Gastroesophageal sphincter (tissue), 4 donors: ENCODE data around the gene C10orf105. TPM values are rescaled to one million over a fixed set of nuclear protein-coding genes. Genes with fewer than 3 reads are reported as not detected.

Experiments used
- ATAC-seq: fragments of 150-250 bp; one replicate; pipeline ENCODE4 v1.9.1; 2016; ENCODE audit warnings: mild to moderate bottlenecking, moderate library complexity
- H3K27ac ChIP-seq, 4 donors: fragments of 200-600 bp; sonication (generic) in 3 of 4; 1 replicate in 3 of 4; 2 replicates in 1 of 4; pipeline ENCODE4 v1.5.1; 2016 to 2019
- H3K27me3 ChIP-seq: fragments of 200-600 bp; sonication (generic); one replicate; pipeline ENCODE4 v1.5.1; 2019
- H3K36me3 ChIP-seq, 2 donors: fragments of 200-600 bp; sonication (generic); one replicate each; pipeline ENCODE4 v1.5.1; 2019; ENCODE audit warnings: control low read depth in 1 of 2
- H3K4me1 ChIP-seq, 3 donors: fragments of 200-600 bp; sonication (generic); 1 replicate in 2 of 3; 2 replicates in 1 of 3; pipeline ENCODE4 v1.5.1; 2016 to 2019; ENCODE audit warnings: control low read depth in 2 of 3
- H3K4me3 ChIP-seq, 2 donors: fragments of 200-600 bp; sonication (generic); one replicate each; pipeline ENCODE4 v1.5.1; 2019; ENCODE audit warnings: mild to moderate bottlenecking in 1 of 2, moderate library complexity in 1 of 2
- H3K9me3 ChIP-seq, 3 donors: fragments of 200-600 bp; sonication (generic); one replicate each; pipeline ENCODE4 v1.5.1; 2017 to 2019; ENCODE audit warnings: control low read depth in 2 of 3
- EP300 ChIP-seq: sonication (generic); formaldehyde crosslinking; IDR thresholded peaks from one replicate; pipeline ENCODE4 v1.6.1; 2017; ENCODE audit warnings: antibody characterized with exemption, mild to moderate bottlenecking
- POLR2A ChIP-seq, 2 donors: fragments of 450-650 bp; IDR thresholded peaks; one replicate each; pipeline ENCODE4 v1.6.1; 2017; ENCODE audit warnings: antibody characterized with exemption in 2 of 2, mild to moderate bottlenecking in 2 of 2, moderate library complexity in 1 of 2
- POLR2AphosphoS5 ChIP-seq: sonication (generic); formaldehyde crosslinking; IDR thresholded peaks from one replicate; pipeline ENCODE4 v1.6.1; 2017; ENCODE audit warnings: antibody characterized with exemption
- WGBS, 2 donors: methylation state at CpG; one replicate each; pipeline ENCODE4 v1.1.5; 2018; ENCODE audit warnings: low coverage in 1 of 2; 5-methylcytosine and 5-hydroxymethylcytosine counted together
- total RNA-seq, 4 donors: library from RNA; depleted of rRNA; stranded (reverse); fragments of >200 nt; gene quantifications; one replicate each; pipeline ENCODE4 v1.1.0, GENCODE V29; 2016
- TF ChIP-seq, protein P1 (sequence below), 4 experiments: fragments of 200-600 bp in 2 of 4; fragments of 450-650 bp in 2 of 4; sonication (generic) in 1 of 4; IDR thresholded peaks; one replicate each; pipeline ENCODE4 v1.5.1; 2017 to 2019; ENCODE audit warnings: antibody characterized with exemption in 4 of 4, mild to moderate bottlenecking in 2 of 4, moderate library complexity in 2 of 4

The C10orf105 gene
- total RNA-seq, 4 donors from 2014 or later = 0.13 TPM; not detected in 3

DNA sequence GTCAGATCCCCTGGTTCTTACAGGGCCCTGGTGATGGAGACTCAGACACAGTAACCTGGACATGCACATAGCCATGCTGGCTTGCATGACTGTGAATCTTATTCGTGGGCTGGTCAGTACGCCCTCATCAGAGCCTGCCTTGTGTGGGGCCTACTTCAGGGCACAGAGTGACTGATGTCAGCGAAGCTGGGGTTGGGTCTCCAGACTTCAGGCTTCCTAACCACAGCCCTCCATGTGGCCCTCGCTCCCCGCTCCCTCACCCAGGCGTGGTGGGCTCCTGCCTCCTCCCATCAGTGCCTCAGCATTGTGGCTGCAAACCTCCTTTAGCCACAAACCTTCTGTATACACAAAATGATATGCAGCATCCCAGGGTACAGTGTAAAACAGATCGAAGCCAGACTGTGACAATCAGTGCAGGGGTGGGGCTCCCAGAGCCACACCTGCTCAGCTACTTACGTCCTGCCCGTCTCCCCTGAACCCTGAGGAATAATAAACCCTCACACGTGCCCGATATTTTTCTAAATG is 7.1 kb upstream of the C10orf105 start:
- no peaks in the 10 kb centered on the region for H3K27me3 ChIP-seq
- no peaks in the 10 kb centered on the region for H3K36me3 ChIP-seq
- H3K27ac ChIP-seq = peak overlapping the region in 3 of 4 donors; percentile 73 to 77 (median 75)
- TF ChIP-seq, protein P1, sequence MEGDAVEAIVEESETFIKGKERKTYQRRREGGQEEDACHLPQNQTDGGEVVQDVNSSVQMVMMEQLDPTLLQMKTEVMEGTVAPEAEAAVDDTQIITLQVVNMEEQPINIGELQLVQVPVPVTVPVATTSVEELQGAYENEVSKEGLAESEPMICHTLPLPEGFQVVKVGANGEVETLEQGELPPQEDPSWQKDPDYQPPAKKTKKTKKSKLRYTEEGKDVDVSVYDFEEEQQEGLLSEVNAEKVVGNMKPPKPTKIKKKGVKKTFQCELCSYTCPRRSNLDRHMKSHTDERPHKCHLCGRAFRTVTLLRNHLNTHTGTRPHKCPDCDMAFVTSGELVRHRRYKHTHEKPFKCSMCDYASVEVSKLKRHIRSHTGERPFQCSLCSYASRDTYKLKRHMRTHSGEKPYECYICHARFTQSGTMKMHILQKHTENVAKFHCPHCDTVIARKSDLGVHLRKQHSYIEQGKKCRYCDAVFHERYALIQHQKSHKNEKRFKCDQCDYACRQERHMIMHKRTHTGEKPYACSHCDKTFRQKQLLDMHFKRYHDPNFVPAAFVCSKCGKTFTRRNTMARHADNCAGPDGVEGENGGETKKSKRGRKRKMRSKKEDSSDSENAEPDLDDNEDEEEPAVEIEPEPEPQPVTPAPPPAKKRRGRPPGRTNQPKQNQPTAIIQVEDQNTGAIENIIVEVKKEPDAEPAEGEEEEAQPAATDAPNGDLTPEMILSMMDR (IDR thresholded peaks at IDR 0.05) = no peak
- no peak for TF ChIP-seq EP300
- no peaks in the 10 kb centered on the region for H3K9me3 ChIP-seq
- no peak for ATAC-seq
- 60 to 68% methylated on average over 2 to 4 of the region's 11 CpGs for WGBS, 2 donors
- no peak overlapping the region for H3K4me3 ChIP-seq
- H3K4me1 ChIP-seq = peaks cover 0 to 42% (median 25%) of the 10 kb centered on the region in 3 donors

DNA sequence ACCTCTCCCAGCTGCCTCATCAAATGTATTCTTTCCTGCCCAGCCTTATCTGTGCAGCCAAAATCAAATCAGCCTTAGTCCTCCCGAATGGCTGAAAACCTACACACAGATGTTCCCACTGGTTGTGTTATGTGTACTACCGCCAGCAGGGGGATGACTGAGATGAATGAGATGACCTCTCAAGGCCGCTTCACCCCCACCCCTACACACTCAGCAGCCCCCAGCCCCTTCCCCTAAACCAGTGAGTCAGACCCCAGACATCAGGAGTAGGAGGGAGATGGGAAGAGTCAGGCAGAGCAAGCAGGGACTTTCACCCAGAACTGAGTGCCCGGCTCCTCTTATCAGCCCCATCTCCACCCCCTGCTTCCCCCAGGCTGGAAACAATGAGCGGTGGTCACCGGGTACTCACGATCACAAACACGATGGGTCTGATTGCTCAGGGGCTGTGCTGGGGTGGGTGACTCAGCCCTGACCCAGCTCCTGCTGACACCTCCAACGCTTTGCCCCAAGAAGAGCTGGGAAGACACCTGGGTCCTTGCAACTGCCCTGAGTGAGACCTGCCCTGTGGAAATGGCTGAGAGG is 6.5 kb upstream of the C10orf105 start:
- Histone ChIP-seq H3K4me3 (no peak overlapping the region), H3K36me3 (no peaks in the 10 kb centered on the region), H3K9me3 (no peaks in the 10 kb centered on the region), H3K27me3 (no peaks in the 10 kb centered on the region), H3K4me1 (peaks cover 0 to 42% (median 25%) of the 10 kb centered on the region in 3 donors), H3K27ac (peak overlapping the region in 3 of 4 donors; percentile 2 to 77 (median 73))
- WGBS, 2 donors = 40 to 51% methylated on average over 1 to 2 of the region's 9 CpGs
- TF ChIP-seq POLR2AphosphoS5 (no peak), EP300 (no peak), POLR2A (IDR thresholded peaks at IDR 0.05) (no peak)
- TF ChIP-seq, protein P1 (IDR thresholded peaks at IDR 0.05) = peak in 1 of 4 experiments; percentile 19
- no peak for ATAC-seq

DNA sequence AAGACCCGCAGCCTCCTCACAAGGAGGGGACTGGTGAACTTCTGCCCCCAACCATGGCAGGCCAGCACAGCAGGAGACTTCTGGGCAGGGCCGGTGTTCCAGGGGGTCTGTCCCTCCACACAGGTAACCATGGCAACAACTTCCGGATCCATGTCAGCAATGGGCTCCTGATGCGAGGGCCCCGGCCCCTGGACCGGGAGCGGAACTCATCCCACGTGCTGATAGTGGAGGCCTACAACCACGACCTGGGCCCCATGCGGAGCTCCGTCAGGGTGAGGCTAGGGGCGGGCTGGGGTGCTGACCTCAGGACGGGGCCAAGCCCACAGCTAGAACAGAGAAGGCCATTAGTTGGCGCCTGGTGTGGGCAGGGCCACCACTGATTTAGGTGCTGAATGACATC is 5.7 kb upstream of the C10orf105 start:
- TF ChIP-seq POLR2A (IDR thresholded peaks at IDR 0.05) = no peak
- TF ChIP-seq POLR2AphosphoS5 = no peak
- no peak for TF ChIP-seq EP300
- TF ChIP-seq, protein P1 (IDR thresholded peaks at IDR 0.05) = no peak
- H3K27ac ChIP-seq = no peak overlapping the region

DNA sequence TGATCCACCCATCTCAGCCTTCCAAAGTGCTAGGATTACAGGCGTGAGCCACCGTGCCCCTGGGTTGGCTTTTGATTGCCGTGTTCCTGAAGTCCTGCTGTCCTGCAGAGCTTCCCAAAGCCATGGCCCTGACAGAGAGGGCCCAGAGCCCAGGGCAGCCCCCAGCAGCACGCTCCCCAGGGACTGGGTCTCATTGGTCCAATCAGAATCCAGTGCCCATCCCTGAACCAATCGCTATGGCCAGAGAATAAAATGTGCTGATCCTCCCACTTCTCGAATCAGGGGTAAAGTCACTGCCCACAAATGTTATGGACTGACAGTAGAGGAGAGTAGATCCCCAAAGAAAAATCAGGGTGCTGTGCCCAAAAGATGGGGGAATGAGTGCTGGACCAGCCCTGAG is 5.0 kb upstream of the C10orf105 start:
- WGBS, 2 donors = no CpG with 5 or more reads among the region's 6 CpGs
- H3K36me3 ChIP-seq = no peaks in the 10 kb centered on the region
- ATAC-seq = no peak

More for the DNA sequence above, 5.7 kb upstream of the C10orf105 start:
- WGBS, 2 donors = no CpG with 5 or more reads among the region's 14 CpGs
- peaks cover 0 to 42% (median 25%) of the 10 kb centered on the region in 3 donors for H3K4me1 ChIP-seq
- no peak for ATAC-seq
- H3K9me3 ChIP-seq = no peaks in the 10 kb centered on the region
- no peaks in the 10 kb centered on the region for H3K36me3 ChIP-seq
- H3K27me3 ChIP-seq = no peaks in the 10 kb centered on the region
- H3K4me3 ChIP-seq = no peak overlapping the region

More for the DNA sequence above, 5.0 kb upstream of the C10orf105 start:
- H3K9me3 ChIP-seq = no peaks in the 10 kb centered on the region
- no peak overlapping the region for H3K4me3 ChIP-seq
- TF ChIP-seq EP300 (no peak), POLR2AphosphoS5 (no peak), POLR2A (IDR thresholded peaks at IDR 0.05) (no peak)
- TF ChIP-seq, protein P1 (IDR thresholded peaks at IDR 0.05) = no peak
- no peaks in the 10 kb centered on the region for H3K27me3 ChIP-seq
- no peak overlapping the region for H3K27ac ChIP-seq
- peaks cover 0 to 45% (median 25%) of the 10 kb centered on the region in 3 donors for H3K4me1 ChIP-seq
